HG02840 (cell line): ENCODE data around the gene EPM2AIP1.
"Not testable (repeated sequence)": the region's sequence is repeated elsewhere in the genome, so short reads cannot be mapped to it uniquely, and the experiment has no call there.

Experiments
- ATAC-seq: cut with Tn5 transposase; IDR thresholded peaks from one replicate; pipeline ENCODE4 v1.9.1; 2021; ENCODE audit warnings: mild to moderate bottlenecking, moderate library complexity, moderate number of reproducible peaks; ENCODE audit not compliant: unreplicated experiment, low FRiP score

The EPM2AIP1 gene

DNA sequence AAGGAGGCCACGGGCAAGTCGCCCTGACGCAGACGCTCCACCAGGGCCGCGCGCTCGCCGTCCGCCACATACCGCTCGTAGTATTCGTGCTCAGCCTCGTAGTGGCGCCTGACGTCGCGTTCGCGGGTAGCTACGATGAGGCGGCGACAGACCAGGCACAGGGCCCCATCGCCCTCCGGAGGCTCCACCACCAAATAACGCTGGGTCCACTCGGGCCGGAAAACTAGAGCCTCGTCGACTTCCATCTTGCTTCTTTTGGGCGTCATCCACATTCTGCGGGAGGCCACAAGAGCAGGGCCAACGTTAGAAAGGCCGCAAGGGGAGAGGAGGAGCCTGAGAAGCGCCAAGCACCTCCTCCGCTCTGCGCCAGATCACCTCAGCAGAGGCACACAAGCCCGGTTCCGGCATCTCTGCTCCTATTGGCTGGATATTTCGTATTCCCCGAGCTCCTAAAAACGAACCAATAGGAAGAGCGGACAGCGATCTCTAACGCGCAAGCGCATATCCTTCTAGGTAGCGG is at the start of gene EPM2AIP1:
TSS of gene EPM2AIP1 (minus strand) at position 326 of the 520 bp plus-strand sequence. CDS start at position 272, 54 bp downstream.
- peak; percentile 87 for ATAC-seq

DNA sequence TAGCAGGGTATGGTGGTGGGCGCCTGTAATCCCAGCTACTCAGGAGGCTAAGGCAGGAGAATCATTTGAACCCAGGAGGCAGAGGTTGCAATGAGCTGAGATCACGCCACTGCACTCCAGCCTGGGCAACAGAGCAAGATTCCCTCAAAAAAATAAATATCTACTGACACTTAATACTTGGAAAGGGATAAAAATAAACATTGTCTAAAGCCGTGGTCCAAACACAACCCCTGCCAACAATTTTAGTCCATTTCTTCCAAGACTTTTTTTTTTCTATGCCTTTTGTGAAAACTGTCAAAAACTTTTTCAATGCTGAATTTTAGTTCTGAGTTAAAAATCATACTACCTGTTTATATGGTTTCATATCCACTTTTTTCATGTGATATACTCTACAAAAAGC is 49.8 kb upstream of the EPM2AIP1 start:
- not testable (repeated sequence) for ATAC-seq

DNA sequence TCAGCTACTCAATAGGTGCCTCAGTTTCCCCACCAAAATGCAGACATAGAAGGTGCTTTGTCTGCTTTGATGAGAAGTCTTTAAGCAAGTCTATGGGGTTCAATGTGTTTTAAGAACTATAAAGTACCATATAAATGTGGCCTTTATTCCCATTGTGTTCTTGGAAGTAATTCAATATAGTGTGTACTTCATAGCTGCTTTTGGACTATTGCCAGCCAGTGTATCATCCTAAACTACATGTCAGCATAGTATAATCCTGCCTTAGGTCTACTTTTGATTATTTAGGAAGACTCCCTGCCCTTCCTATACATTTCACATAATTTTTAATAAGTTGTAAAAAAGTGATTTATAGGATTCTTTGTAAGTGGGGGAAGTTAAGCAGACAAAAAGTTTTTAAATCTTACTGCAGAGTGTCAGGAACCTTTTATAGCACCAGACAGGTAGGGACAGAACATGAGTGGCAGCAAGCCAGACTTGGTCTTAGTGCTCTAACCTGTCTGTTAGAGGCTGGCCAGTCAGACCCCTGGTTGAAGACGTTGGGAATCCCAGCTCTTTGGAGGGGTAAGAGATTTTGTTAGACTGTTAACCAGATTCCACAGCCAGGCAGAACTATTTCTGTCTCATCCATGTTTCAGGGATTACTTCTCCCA is 48.7 kb upstream of the EPM2AIP1 start:
- no peak for ATAC-seq

DNA sequence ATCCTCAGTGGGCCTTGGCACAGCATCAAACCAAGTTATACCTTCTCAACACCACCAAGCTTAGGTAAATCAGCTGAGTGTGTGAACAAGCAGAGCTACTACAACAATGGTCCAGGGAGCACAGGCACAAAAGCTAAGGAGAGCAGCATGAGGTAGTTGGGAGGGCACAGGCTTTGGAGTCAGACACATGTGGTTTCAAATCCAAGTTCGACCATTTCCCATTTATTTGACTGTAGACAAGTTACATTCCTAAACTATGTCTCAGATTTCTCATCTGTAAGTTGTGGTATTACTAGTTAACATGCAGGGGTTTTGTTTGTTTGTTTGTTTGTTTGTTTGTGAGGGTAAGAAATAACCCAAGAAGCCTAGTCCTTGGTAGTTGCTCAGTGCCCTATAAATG is 47.3 kb upstream of the EPM2AIP1 start:
- ATAC-seq = no peak

DNA sequence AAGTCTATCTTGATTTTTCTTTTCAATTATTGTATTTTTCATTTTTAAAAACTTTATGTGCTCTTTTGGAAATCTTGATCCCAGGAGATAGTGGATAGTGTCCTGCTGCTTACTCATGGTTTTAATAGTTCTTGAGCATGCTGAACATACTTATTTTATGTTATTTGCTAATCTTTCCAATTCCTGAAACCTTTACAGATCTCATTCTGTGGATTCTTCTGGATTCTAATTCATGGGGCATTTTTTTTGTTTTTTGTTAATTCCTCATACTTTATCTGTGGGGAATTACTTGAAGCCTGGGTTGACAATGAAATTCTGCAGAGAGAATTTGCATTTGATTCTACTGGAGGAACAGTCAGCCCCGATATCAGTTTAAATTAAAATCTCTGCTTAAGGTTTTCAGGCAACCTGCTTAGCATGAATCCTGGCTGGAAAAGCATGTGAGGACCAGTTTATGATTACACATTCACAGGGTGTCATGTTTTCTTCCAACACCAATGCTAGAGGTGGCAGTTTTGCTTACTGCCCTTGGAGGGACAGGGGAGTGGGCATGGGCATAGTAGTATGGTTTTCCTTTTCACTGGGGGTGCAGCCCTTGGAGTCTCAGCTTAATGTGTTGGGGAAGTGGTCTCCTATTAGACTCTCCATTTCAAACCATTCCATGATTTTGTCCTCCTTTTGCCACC is 46.4 kb upstream of the EPM2AIP1 start:
- no peak for ATAC-seq

DNA sequence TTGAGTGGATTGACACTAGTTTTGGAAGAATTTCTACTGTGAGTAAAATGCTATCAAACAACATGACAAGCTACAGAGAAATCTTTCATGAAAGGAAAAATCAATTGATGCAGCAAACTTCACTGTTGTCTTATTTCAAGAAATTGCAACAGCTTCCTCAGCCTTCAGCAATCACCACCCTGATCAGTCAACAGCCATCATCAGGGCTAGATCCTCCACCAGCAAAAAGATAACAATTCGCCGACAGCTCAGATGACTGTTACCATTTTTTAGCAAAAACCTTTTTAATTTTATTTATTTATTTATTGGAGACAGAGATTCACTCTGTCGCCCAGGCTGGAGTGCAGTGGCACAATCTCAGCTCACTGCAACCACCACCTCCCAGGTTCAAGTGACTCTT is 44.4 kb upstream of the EPM2AIP1 start:
- no peak for ATAC-seq

DNA sequence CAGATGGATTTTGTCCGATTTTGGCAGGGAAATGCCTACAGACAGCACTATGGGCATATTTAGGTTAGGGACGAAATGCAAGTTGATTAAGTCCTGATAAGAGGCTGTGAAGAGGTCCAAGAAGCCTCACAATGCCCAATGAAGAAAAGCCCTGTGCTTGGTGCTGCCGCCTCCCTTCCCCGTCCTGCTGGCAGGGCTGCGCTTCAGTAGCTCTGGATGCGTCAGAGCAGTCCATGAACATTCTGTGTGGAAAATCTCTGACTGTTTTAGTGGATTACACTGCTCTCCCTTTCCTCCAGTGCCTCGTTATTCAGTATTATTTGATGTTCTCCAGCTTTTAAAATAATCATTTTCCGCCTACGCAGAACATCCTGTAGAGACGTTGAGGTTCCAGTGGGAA is 40.0 kb upstream of the EPM2AIP1 start:
- ATAC-seq = no peak

DNA sequence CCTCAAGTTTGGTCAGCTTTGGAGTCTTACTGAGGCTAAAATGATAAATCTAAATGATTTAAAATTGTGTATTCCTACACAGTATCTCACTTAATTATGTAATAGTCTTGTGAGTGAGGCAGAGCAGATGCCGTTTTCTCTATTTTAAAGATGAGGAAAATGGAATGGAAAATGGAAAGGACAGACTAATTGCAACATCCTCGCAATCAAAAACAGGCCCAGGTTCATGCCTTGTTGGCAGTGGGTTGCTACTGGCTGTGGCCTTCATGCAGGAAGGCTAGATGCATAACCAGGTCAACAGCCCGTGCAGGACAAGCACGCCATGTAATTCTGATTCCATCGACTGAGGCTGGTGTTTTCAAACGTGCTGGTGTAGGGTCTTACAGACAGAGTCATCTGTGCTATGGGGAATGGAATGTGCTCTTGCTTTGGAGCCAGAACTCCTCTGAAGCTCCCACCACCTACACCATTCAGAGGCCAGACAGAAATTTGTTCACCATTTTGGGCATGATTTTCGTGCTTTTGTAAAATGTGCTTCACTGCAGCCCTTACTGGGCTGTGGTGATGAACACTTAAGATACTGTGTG is 38.3 kb upstream of the EPM2AIP1 start:
- no peak for ATAC-seq

DNA sequence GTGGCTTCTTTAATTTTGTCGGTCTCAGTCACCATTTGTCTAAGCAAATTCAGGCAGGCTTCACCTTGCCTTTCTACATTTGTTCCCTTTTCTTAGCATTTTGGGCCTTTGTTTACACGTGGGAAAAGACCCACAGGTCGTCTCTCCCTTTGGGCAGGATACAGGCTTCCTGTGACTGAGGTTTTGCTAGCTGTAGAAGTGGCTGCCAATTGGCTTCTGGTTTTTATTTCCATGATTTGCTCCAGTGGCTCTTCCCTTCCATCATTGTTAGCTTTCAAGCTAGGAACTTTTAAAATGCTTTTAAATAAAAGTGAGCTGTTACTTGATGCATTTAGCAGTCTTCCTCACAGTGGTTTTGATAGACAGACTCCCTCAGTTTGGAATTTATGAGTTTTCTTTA is 37.7 kb upstream of the EPM2AIP1 start:
- no peak for ATAC-seq

DNA sequence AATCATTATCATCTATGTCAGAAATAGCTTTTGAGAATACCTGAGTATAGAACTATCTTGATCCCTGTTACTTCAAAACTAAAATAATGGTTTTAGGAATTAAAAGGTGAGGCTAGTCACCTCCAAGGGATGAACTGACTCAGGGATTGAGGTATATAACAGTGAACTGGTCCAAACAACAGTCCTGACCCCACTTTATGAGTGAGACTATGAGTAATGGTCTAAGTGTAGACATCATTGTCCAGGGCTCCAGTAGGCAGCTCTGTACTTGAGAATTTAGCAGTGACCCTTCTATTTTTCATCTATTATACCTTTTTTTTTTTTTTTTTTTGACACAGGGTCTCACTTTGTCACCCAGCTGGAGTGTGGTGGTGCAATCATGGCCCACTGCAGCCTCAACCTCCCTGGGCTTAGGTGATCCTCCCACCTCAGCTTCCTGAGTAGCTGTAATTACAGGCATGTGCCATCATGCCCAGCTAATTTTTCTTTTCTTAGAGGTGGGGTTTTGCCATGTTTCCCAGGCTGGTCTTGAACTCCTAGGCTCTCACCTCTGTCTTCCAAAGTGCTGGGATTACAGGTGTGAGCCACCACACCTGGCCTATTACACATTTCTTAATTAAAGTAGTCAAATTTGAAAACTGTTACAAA is 36.7 kb upstream of the EPM2AIP1 start:
- ATAC-seq = no peak

DNA sequence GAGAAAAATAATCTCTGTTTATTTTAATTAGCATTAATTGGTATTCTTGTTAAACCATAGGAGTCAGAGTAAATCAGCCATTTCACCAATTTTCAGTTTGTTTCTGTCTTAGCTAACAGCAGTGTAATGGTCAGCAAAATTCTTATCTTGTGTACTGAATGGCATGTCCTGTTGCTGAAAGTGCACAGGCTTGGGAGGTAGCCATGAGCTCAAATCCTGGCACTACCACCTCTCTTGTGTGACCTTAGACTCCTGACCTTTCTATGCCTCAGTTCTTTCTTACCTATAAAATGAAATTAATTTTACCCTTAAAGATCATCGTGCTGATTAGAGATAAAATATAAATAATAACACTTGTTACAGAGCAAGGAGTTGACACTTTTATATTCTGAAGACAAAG is 36.2 kb upstream of the EPM2AIP1 start:
- no peak for ATAC-seq

DNA sequence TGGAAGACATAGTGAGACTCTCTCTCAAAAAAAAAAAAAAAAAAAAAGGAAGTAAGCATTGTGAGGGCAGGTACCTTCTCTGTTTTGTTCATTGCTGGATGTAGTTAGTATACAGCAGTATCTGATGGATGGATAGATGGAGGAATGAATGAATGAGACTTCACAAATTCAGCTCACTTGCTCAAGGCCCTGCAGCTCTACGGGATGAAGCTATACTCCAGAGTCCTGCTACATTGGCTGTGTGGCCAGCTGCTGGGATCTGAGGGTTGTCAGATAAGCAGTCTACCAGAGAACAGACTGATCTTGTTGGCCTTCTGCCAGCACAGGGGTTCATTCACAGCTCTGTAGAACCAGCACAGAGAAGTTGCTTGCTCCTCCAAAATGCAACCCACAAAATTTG is 35.4 kb upstream of the EPM2AIP1 start:
- ATAC-seq = no peak

DNA sequence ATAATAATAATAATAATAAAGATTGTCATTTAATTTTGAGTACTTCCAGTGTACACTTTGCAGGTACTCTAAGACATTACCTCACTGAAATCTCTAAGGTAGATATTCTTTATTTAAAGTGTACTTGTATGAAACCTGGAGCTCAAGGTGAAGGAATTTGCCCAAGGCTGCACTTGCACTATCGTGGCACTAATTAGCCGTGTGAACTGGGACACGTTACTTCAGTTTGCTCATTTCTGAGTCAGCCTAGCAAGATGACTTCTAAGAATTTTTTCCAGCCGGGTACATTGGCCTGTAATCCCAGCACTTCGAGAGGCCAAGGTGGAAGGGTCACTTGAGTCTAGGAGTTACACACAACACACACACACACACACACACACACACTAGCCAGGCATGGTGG is 33.9 kb upstream of the EPM2AIP1 start:
- ATAC-seq = no peak

DNA sequence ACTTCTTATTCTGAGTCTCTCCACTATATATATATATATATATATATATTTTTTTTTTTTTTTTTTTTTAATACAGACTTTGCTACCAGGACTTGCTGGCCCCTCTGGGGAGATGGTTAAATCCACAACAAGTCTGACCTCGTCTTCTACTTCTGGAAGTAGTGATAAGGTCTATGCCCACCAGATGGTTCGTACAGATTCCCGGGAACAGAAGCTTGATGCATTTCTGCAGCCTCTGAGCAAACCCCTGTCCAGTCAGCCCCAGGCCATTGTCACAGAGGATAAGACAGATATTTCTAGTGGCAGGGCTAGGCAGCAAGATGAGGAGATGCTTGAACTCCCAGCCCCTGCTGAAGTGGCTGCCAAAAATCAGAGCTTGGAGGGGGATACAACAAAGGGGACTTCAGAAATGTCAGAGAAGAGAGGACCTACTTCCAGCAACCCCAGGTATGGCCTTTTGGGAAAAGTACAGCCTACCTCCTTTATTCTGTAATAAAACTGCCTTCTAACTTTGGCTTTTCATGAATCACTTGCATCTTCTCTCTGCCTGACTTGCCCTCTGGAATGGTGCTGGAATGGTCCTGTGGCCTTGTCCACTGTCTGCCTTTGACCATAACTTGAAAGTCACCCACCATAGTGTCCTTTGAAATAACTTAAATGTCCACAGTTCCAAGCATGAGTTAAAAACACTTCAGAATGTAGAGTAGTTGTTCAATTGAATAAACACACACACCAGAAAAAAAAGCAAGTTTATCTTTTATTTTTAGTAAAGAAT is 32.8 kb upstream of the EPM2AIP1 start:
- ATAC-seq = no peak

DNA sequence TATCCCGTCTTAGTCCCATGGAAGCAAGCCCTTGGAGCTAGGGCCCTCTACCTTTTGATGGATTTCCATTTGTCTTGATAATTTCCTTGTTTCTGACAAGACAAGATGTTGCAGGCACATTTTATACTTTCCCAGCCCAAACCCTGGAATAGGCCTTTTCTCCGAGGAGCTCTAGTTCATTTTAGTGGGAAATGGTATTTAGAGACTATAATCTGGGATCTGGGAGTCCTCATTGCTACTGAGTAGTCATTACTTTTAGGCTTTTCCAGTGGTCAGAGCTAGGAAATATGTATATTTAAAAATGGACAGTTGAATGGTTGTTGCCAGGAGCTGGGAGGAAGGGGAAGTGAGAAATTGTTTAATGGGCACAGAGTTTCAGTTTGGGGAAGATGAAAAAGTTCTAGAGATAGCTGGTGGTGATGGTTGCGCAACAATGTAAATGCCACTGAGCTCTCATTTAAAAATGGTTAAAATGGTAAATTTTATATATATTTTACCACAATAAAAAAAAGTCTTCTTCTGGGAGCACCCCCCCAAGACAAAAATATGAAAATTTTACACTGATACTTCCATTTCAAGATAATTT is 32.0 kb upstream of the EPM2AIP1 start:
- ATAC-seq = no peak

DNA sequence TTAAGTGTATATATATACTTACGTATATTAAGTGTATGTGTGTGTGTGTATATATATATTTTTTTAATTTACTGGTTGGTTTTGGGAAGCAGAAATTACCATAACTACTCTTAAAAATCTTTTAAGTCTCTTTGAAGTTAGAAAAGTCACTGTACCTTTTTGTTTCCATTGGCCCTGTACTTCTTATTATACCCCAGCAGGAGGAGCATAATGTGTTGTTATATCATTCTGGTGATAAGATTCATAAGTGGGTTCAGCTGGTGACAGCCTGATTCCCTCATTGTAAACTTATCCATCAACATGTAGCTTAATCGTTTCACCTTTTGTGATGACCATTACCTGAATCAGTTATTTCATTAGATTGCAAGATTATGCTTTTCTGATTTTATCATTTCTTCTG is 31.2 kb upstream of the EPM2AIP1 start:
- ATAC-seq = no peak

DNA sequence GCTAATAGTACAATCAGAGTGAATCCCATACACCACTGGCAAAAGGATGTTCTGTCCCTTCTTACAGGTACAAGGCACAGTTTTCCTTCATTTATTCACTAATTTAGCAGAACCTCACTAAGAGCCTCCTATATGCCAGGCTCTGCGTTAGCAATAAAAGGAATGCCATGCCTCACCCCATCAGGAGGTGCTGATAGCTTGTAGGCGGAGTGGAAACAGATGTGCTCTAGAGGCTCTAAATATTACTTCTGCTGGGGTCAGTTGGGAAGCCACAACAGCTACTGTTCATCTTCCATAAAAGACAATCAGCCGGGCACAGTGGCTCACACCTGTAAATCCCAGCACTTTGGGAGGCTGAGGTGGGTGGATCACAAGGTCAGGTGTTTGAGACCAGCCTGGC is 24.8 kb upstream of the EPM2AIP1 start:
- ATAC-seq = no peak

DNA sequence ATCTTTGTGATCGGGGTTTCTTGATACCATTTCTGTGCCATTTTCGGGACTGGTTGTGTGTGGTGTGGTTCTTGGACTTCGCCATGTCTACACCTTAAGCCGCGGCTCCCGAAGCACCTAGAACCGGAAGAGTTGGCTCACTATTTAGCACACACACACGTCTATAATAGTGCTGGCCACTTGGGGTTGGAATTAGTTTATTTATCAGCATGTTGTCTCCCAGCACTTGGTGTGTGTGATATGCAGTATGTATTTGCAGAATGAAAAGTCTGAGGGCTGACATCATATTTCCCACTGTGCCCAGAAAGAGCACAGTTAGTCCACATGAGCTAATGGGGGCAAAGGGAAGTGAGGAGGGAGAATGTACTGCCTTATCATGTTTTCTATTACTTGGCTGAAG is 24.0 kb upstream of the EPM2AIP1 start:
- ATAC-seq = no peak

DNA sequence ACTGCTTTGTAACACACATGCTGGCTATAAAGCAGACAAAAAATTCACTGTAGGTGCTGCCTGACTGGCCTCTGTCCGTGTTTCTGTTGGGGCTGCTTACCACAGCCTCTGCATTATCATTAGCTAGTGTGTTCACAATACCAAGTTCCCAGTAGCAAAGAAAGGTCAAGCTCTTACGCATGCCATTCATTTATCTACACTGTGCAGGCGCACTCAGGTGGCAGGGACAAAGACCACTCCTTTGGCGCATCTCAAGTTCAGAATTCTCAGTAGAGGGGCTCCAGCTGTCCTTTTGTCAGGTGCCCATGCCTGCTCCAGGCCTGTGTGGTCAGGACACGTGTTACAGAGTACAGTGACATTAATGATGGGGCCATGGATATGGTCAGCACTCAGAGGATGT is 22.7 kb upstream of the EPM2AIP1 start:
- ATAC-seq = no peak

DNA sequence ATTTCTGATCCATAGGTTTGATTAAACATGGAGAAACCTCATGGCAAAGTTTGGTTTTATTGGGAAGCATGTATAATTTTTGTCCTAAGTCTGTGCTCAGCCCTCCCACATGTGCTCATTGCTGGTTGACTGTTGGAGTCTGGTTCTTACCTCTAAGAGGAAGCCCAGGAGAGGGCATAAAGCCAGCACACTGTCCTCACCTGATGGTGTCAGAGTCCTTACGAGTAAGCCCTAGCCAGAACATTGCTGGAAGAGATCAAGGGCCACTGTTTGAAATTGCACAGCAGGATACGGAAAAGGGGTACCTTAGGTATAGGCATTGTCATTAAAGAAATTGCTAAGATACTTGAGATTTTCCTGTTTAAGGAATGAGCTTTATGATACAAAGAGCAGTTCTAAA is 21.7 kb upstream of the EPM2AIP1 start:
- no peak for ATAC-seq
